GM18951 (cell line): ENCODE data around the gene SLC6A11.

Experiments
- POLR2A ChIP-seq: IDR thresholded peaks from 4 replicates; pipeline ENCODE4 v1.6.1; 2011; ENCODE audit warnings: mild to moderate bottlenecking; ENCODE audit not compliant: insufficient read length, insufficient read depth; ENCODE audit errors: extremely low read depth
- in situ Hi-C: fragments of 300-500 bp; cut with MboI; formaldehyde crosslinking; loops from one replicate; pipeline ENCODE4 v1.12.0; 2022; ENCODE audit warnings: low sequenced_read_pairs, mixed read lengths, inconsistent platforms; ENCODE audit not compliant: unreplicated experiment

Gene SLC6A11

DNA sequence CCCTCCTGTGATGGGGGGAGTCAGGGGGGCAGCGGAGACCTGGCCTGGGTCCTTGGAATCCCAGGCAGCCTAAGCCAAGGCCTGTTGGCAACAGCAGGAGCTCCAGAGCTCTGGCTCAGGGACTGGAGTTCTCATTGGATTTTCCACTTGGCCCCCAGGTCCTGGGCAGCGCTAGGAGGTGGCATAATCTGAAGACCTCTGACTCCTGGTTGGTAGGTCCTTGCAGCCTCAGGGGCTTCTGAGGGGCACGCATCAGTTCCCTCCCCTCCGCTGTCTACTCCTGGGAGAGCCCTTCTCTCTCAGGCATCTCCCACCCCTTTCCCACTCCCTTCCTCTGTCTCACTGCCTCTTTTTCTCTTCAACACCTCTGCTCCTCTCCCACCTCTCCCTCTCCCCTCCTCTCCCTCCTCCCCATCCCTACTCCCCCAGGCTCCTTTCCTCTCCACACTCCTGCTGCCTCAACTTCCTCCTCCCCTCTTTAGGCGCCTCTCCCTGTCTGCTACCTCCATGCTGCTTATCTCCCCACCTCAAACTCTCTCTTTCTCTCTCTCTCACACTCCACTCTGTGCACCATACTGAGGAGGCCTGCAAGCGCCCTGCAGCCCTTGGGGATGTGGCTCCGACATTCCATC lies 135.4 kb downstream of the SLC6A11 start:
- TF ChIP-seq POLR2A, result no peak
- in situ Hi-C loops, result no loop called here

- no peak for TF ChIP-seq POLR2A
- in situ Hi-C loops, result no loop called here
Measured at GRCh38 chr3:10952525-10952924, 136.5 kb downstream of the SLC6A11 start.

- no peak for TF ChIP-seq POLR2A
- in situ Hi-C loops, result no loop called here
Measured at GRCh38 chr3:10954740-10955139, 138.7 kb downstream of the SLC6A11 start.

DNA sequence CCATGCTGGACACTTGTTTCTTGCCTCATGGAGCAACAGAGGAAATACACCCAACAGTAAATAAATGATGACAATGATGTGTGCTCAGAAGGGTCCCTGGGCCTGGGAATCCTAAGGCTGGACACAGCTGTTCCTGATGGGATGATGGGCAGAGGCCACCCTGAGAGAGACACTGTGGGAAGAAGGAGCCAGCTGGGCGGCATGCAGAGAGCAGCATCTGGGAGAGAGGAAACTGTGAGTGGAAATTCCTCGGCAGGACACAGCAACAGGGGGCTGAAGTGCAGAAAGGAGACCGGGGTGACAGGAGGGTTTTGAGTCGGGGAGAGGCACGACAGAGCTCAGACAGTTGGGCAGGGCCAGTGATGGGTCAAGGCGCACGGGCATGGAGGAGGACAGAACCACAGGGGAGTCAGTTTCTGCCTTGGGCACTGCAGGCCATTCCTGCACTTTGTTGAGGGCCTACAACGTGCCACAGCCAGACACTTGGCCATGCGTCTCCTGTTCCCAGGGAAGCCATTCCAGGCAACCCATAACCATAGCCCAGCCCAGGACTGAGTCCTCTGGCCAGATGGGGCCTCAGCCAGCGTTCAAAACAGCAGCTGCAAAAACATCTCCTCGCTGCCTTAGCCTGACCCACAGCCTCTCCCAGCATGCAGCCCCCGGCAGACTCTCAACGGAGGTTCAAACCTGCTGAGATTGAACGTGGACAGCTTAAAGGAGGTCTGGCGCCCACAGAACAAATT lies 139.9 kb downstream of the SLC6A11 start:
- TF ChIP-seq POLR2A, result no peak
- in situ Hi-C loops, result no loop called here

GRCh38 chr3:10956531-10956930 lies 140.5 kb downstream of the SLC6A11 start:
- in situ Hi-C loops, result no loop called here

DNA sequence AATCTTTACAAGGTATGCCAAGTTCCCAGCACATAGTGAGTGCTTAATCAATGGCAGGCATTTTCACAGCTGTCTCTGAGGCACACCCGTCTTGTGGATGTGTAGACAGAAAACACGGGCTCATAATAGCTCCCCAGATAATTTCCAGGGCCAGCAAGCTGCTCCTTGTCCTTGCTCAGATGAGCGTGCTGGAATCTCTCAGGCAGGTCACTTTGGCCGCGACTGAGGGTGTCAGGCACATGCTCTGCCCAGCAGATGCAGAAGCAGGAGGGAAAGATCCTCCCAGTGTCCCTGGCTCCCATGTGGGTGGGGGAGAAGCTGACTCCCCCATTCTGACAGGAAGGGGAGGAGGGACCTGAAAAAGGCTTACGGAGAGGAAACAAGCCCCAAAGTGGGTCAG lies 141.0 kb downstream of the SLC6A11 start:
- TF ChIP-seq POLR2A, result no peak
- in situ Hi-C loops, result no loop called here

More at GRCh38 chr3:10956531-10956930, 140.5 kb downstream of the SLC6A11 start:
- TF ChIP-seq POLR2A, result no peak

- in situ Hi-C loops, result no loop called here
- no peak for TF ChIP-seq POLR2A
Measured at GRCh38 chr3:10957976-10958749, 142.1 kb downstream of the SLC6A11 start.

DNA sequence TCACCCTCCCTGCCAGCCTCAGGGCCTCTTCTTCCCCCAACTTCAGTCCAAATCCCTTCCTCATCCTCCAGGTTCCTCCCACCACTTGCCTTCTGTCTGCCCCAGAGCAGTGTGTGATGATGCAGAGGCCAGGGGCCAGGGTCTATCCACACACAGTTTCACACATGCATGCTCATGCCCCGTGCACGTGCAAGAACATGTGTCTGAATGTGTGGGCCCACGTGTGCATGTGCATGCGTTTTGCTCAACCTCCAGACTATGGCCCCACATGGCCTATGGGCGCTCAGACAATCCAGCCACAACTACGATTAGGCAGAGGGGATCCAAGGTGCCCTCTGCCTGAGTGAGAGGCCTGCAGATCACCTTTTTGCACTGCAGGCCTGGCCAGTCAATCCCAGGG lies 144.2 kb downstream of the SLC6A11 start:
- in situ Hi-C loops, result no loop called here
- TF ChIP-seq POLR2A, result no peak

GRCh38 chr3:10961921-10962320 lies 145.9 kb downstream of the SLC6A11 start:
- TF ChIP-seq POLR2A, result no peak

DNA sequence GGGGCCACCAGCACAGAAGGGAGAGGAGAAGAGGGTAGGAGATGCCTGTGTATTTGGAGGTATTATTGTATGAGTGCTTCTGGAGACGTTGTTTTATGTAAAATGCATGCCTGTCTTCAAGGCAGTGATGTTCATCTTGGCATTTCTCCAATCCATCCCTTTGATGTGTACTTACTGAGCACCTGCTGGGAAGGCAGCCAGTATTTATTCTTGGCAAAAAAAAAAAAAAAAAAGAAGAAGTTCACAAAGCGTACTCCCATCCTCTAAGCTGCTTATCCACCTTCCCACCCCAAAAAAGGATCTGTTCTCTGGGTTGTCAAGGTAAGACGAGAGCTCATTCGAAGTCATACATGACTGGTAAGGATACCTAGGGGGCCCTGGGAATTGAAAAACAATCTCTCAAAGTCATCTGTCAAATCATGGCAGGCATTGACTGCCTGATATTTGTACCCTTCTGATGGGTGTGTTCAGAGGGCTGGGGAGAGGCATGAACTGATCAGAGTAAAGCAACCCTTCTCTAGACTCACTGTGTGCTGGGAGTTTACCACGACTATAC lies 146.5 kb downstream of the SLC6A11 start:
- in situ Hi-C loops, result no loop called here
- TF ChIP-seq POLR2A, result no peak

More at GRCh38 chr3:10961921-10962320, 145.9 kb downstream of the SLC6A11 start:
- in situ Hi-C loops, result no loop called here

- in situ Hi-C loops, result no loop called here
- no peak for TF ChIP-seq POLR2A
Measured at GRCh38 chr3:10964537-10965167, 148.6 kb downstream of the SLC6A11 start.

DNA sequence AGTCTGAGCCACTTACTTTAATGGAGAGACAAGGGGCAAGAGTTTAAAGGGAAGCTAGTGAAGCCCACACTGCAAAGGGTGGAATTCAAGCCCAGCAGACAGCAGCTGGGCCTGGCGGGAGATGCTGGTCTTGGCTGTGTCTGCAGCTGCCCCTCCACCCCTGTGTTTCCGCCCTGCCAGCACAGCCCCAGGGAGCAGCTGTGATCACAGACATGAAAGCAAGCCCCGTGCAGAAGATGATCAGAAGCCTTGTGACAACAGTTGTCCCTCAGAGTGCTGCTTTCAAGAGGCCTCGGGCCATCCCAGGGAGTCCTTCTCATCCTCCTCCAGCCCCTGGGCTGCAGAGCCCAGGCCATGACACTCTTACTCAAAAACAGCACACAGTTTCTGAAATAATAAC lies 152.4 kb downstream of the SLC6A11 start:
- TF ChIP-seq POLR2A, result no peak
- in situ Hi-C loops, result no loop called here

GRCh38 chr3:10970306-10970960 lies 154.4 kb downstream of the SLC6A11 start:
- no peak for TF ChIP-seq POLR2A

More at GRCh38 chr3:10970306-10970960, 154.4 kb downstream of the SLC6A11 start:
- in situ Hi-C loops, result no loop called here
